GM18951 (cell line): Measurements from ENCODE around the gene GLRX3.

Experiments
- POLR2A ChIP-seq: IDR thresholded peaks from 4 replicates; pipeline ENCODE4 v1.6.1; 2011; ENCODE audit warnings: mild to moderate bottlenecking; ENCODE audit not compliant: insufficient read length, insufficient read depth; ENCODE audit errors: extremely low read depth
- in situ Hi-C: fragments of 300-500 bp; cut with MboI; formaldehyde crosslinking; loops from one replicate; pipeline ENCODE4 v1.12.0; 2022; ENCODE audit warnings: low sequenced_read_pairs, mixed read lengths, inconsistent platforms; ENCODE audit not compliant: unreplicated experiment

Gene GLRX3

GRCh38 chr10:130188195-130189175 lies 52.3 kb downstream of the GLRX3 start:
- in situ Hi-C loops: no loop called here
- no peak for TF ChIP-seq POLR2A

- in situ Hi-C loops: loop anchor here (10.0 kb wide), 1 partner anchor 1685 kb away; no protein-coding TSS in a partner anchor
- TF ChIP-seq POLR2A: no peak
Measured at GRCh38 chr10:130189608-130190054, 53.4 kb downstream of the GLRX3 start.

- in situ Hi-C loops: loop anchor here (10.0 kb wide), 1 partner anchor 1685 kb away; no protein-coding TSS in a partner anchor
- no peak for TF ChIP-seq POLR2A
Measured at GRCh38 chr10:130190055-130190736, 54.0 kb downstream of the GLRX3 start.

GRCh38 chr10:130190737-130191115 lies 54.5 kb downstream of the GLRX3 start:
- no peak for TF ChIP-seq POLR2A
- in situ Hi-C loops: loop anchor here (10.0 kb wide), 1 partner anchor 1684 kb away; no protein-coding TSS in a partner anchor

GRCh38 chr10:130191380-130191779 lies 55.2 kb downstream of the GLRX3 start:
- in situ Hi-C loops: loop anchor here (10.0 kb wide), 1 partner anchor 1683 kb away; no protein-coding TSS in a partner anchor

GRCh38 chr10:130192276-130192848 lies 56.2 kb downstream of the GLRX3 start:
- no peak for TF ChIP-seq POLR2A
- in situ Hi-C loops: loop anchor here (10.0 kb wide), 1 partner anchor 1682 kb away; no protein-coding TSS in a partner anchor

More at GRCh38 chr10:130191380-130191779, 55.2 kb downstream of the GLRX3 start:
- no peak for TF ChIP-seq POLR2A

GRCh38 chr10:130193033-130193432 lies 56.8 kb downstream of the GLRX3 start:
- in situ Hi-C loops: loop anchor here (10.0 kb wide), 1 partner anchor 1682 kb away; no protein-coding TSS in a partner anchor
- no peak for TF ChIP-seq POLR2A

- in situ Hi-C loops: loop anchor here (10.0 kb wide), 1 partner anchor 1681 kb away; no protein-coding TSS in a partner anchor
- TF ChIP-seq POLR2A: no peak
Measured at GRCh38 chr10:130193493-130194193, 57.5 kb downstream of the GLRX3 start.

- TF ChIP-seq POLR2A: no peak
- in situ Hi-C loops: loop anchor here (10.0 kb wide), 1 partner anchor 1680 kb away; no protein-coding TSS in a partner anchor
Measured at GRCh38 chr10:130194194-130194990, 58.2 kb downstream of the GLRX3 start.

GRCh38 chr10:130194991-130195645 lies 58.9 kb downstream of the GLRX3 start:
- TF ChIP-seq POLR2A: no peak
- in situ Hi-C loops: loop anchor here (10.0 kb wide), 1 partner anchor 1680 kb away; no protein-coding TSS in a partner anchor

GRCh38 chr10:130195746-130196294 lies 59.6 kb downstream of the GLRX3 start:
- in situ Hi-C loops: loop anchor here (10.0 kb wide), 1 partner anchor 1679 kb away; no protein-coding TSS in a partner anchor
- TF ChIP-seq POLR2A: no peak
